ENCODE data around the gene EXOSC5. TPM values are rescaled to one million over a fixed set of nuclear protein-coding genes. Genes with fewer than 3 reads are reported as not detected.

The EXOSC5 gene
- total RNA-seq, 2 donors from 2014 or later = 15.7 to 23.6 TPM

DNA sequence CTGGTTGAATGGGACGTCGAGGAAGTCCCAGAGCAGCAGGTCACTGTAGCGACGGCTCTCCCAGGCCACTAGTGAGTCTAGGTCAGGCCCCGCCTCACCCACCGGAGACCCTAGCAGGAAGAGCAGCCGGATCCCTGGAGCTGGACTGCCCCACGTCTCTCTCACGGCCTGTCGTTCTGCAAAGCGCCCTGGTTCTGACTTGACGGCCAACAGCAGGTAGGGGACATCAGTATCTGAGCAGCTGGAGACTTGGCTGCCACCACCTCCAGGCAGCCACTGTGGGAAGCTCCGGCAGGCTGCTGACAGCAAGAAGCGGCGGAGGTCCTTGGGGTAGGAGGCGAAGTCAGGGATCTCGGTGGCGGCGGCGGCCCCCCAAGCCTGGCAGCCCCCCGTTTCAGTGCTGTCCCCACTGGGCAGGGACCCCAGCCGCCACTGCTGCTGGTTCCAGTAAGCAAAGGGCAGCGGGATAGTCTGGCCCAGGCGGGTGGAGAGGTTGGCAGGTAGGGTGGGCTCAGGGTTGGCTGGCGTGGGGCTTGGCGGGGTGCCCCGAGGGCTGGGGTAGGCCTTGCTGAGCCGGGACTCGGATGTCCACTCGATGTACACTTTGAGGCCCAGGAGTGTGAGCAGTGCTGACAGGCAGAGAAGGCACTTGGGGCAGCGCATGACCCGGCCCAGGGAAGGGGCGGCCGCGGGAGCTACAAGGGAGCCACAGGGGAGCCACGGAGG lies 29.1 kb upstream of the EXOSC5 start:
- H3K27me3 Mint-ChIP-seq (ENCODE audit: insufficient read depth) = no peaks in the 10 kb centered on the region
- TF ChIP-seq CTCF (conservative IDR thresholded peaks at IDR 0.05) = no peak
- H3K36me3 Mint-ChIP-seq (ENCODE audit: low read depth) = peaks cover 27% of the 10 kb centered on the region
- Histone ChIP-seq H3K9ac (ENCODE audit: extremely low read depth, low read length, poor library complexity, severe bottlenecking) (no peak overlapping the region), H3K27ac (ENCODE audit: low read depth, low read length) (no peak overlapping the region), H3K9me3 (ENCODE audit: control insufficient read depth, low read length) (no peaks in the 10 kb centered on the region), H3K4me3 (ENCODE audit: low read length) (peak overlapping the region; percentile 83), H3K36me3 (ENCODE audit: control insufficient read depth, insufficient read depth, low read length) (peaks cover 8% of the 10 kb centered on the region), H3K4me1 (ENCODE audit: control insufficient read depth, insufficient read depth, low read length) (peaks cover 4% of the 10 kb centered on the region), H3K27me3 (ENCODE audit: control insufficient read depth, insufficient read depth, low read length, poor library complexity, severe bottlenecking) (no peaks in the 10 kb centered on the region)
- H3K9me3 Mint-ChIP-seq = no peaks in the 10 kb centered on the region
- DNase-seq = no peak
- H3K4me3 Mint-ChIP-seq = peak overlapping the region; percentile 74
- H3K27ac Mint-ChIP-seq = no peak overlapping the region
- WGBS, 2 experiments (ENCODE audit: insufficient coverage in 1 of 2, insufficient read length in 1 of 2) = 89 to 99% methylated on average over 24 to 36 of the region's 36 CpGs
- H3K4me1 Mint-ChIP-seq = peaks cover 18% of the 10 kb centered on the region

GRCh38 chr19:41425174-41426115 lies 28.3 kb upstream of the EXOSC5 start:
- no peaks in the 10 kb centered on the region for H3K9me3 Mint-ChIP-seq

More at GRCh38 chr19:41425174-41426115, 28.3 kb upstream of the EXOSC5 start:
- H3K27ac ChIP-seq (ENCODE audit: low read depth, low read length) = no peak overlapping the region
- peaks cover 18% of the 10 kb centered on the region for H3K4me1 Mint-ChIP-seq
- no peak overlapping the region for H3K4me3 ChIP-seq (ENCODE audit: low read length)
- no peaks in the 10 kb centered on the region for H3K27me3 Mint-ChIP-seq (ENCODE audit: insufficient read depth)
- H3K36me3 Mint-ChIP-seq (ENCODE audit: low read depth) = peaks cover 27% of the 10 kb centered on the region
- H3K4me1 ChIP-seq (ENCODE audit: control insufficient read depth, insufficient read depth, low read length) = peaks cover 4% of the 10 kb centered on the region
- WGBS, 2 experiments (ENCODE audit: insufficient coverage in 1 of 2, insufficient read length in 1 of 2) = 94 to 98% methylated on average over 18 to 28 of the region's 28 CpGs
- H3K27ac Mint-ChIP-seq = no peak overlapping the region
- DNase-seq = no peak
- no peak for TF ChIP-seq CTCF (conservative IDR thresholded peaks at IDR 0.05)
- no peaks in the 10 kb centered on the region for H3K36me3 ChIP-seq (ENCODE audit: control insufficient read depth, insufficient read depth, low read length)
- no peak overlapping the region for H3K9ac ChIP-seq (ENCODE audit: extremely low read depth, low read length, poor library complexity, severe bottlenecking)
- H3K4me3 Mint-ChIP-seq = peak overlapping the region; percentile 74
- no peaks in the 10 kb centered on the region for H3K27me3 ChIP-seq (ENCODE audit: control insufficient read depth, insufficient read depth, low read length, poor library complexity, severe bottlenecking)
- no peaks in the 10 kb centered on the region for H3K9me3 ChIP-seq (ENCODE audit: control insufficient read depth, low read length)
